CD8-positive, alpha-beta memory T cell (primary cell): Measurements from ENCODE around the gene LRRK1. TPM values are rescaled to one million over a fixed set of nuclear protein-coding genes. Genes with fewer than 3 reads are reported as not detected.

ENCODE experiments used
- CTCF ChIA-PET: fragments of 350-600 bp; sonication (Branson Sonifier 250); formaldehyde crosslinking; loops from one replicate; lab custom pipeline; 2021; ENCODE audit warnings: antibody characterized with exemption; lab: Charles Lee
- POLR2A ChIA-PET: fragments of 350-600 bp; sonication (Branson Sonifier 250); formaldehyde crosslinking; loops from one replicate; lab custom pipeline; 2021; ENCODE audit warnings: antibody characterized with exemption; lab: Charles Lee
- DNase-seq, 5 donors: peaks; one replicate each; pipeline versions ENCODE4 v3.0.0 to v3.0.0-alpha.2; 2020 to 2022; ENCODE audit warnings: mixed read lengths in 1 of 5
- H3K27ac ChIP-seq: one replicate; pipeline ENCODE4 v1.7.0; 2013; ENCODE audit warnings: low read depth, mild to moderate bottlenecking, low read length, moderate library complexity
- H3K27me3 ChIP-seq: 2 replicates; pipeline ENCODE4 v1.7.0; 2013; ENCODE audit warnings: low read length, mild to moderate bottlenecking; ENCODE audit not compliant: insufficient read depth, poor library complexity, severe bottlenecking
- H3K36me3 ChIP-seq: 2 replicates; pipeline ENCODE4 v1.7.0; 2013; ENCODE audit warnings: mild to moderate bottlenecking, low read length, moderate library complexity; ENCODE audit not compliant: insufficient read depth
- H3K4me1 ChIP-seq: 2 replicates; pipeline ENCODE4 v1.7.0; 2013; ENCODE audit warnings: mild to moderate bottlenecking, low read length, moderate library complexity; ENCODE audit not compliant: insufficient read depth
- H3K4me3 ChIP-seq: 2 replicates; pipeline ENCODE4 v1.7.0; 2013; ENCODE audit warnings: mild to moderate bottlenecking, low read length
- H3K9me3 ChIP-seq: 2 replicates; pipeline ENCODE4 v1.7.0; 2013; ENCODE audit warnings: mild to moderate bottlenecking, low read length
- H3K27ac Mint-ChIP-seq, 8 donors: one replicate each; pipeline ENCODE4 v1.8.0; 2020 to 2021; ENCODE audit warnings: mixed read lengths in 8 of 8, mild to moderate bottlenecking in 6 of 8, inconsistent platforms in 3 of 8, moderate library complexity in 3 of 8
- H3K27me3 Mint-ChIP-seq, 2 donors: one replicate each; pipeline ENCODE4 v1.8.0; 2020 to 2021; ENCODE audit warnings: mixed read lengths in 2 of 2, mild to moderate bottlenecking in 1 of 2, moderate library complexity in 1 of 2
- H3K36me3 Mint-ChIP-seq, 3 donors: one replicate each; pipeline ENCODE4 v1.8.0; 2020 to 2021; ENCODE audit warnings: mixed read lengths in 3 of 3, inconsistent platforms in 1 of 3, mild to moderate bottlenecking in 1 of 3
- H3K4me1 Mint-ChIP-seq, 3 donors: one replicate each; pipeline ENCODE4 v1.8.0; 2020 to 2021; ENCODE audit warnings: mixed read lengths in 3 of 3, inconsistent platforms in 1 of 3, mild to moderate bottlenecking in 1 of 3
- H3K4me3 Mint-ChIP-seq, 7 donors: one replicate each; pipeline ENCODE4 v1.8.0; 2020 to 2021; ENCODE audit warnings: mixed read lengths in 7 of 7, mild to moderate bottlenecking in 6 of 7, moderate library complexity in 4 of 7, inconsistent platforms in 2 of 7
- H3K9me3 Mint-ChIP-seq, 5 donors: one replicate each; pipeline ENCODE4 v1.8.0; 2020 to 2022; ENCODE audit warnings: mixed read lengths in 5 of 5, mild to moderate bottlenecking in 3 of 5, moderate library complexity in 2 of 5, inconsistent platforms in 1 of 5
- polyA plus RNA-seq: library from polyadenylated mRNA; unstranded; fragments of 300-500 nt; fragmentation: Illumina TruSeq; gene quantifications from one replicate; pipeline ENCODE4 v1.2.3, GENCODE V29; 2021
- total RNA-seq, 2 experiments: library from RNA; stranded (reverse); gene quantifications; one replicate each; pipeline ENCODE4 v1.2.3, GENCODE V29; 2021

Gene LRRK1
- total and polyA plus RNA-seq, 3 experiments from 2014 or later = 0.31 to 0.79 TPM; not detected in 1

DNA sequence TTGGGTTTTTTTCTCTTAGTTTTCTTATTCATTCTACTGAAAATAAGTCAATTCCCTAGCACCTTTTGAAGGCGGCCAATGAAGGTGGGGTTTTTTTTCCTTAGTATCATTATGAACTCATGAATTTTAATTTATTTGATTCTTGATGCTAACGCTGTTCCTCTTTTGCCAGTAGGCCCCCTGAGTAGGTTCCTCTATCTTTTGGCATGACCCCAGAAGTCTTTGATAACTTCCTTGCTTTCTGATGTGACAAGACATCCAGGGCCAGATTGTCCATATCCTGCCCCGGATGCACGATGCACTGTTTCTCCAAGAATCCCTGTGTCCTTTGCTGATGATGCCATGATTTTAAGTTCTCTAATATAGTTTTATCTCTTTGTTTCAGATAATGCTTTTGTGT, 20.6 kb downstream of the LRRK1 start:
- no peak for DNase-seq
- POLR2A ChIA-PET = no interaction called here
- peaks cover 2 to 4% of the 10 kb centered on the region in 2 donors for H3K27me3 Mint-ChIP-seq
- CTCF ChIA-PET = no interaction called here
- no peaks in the 10 kb centered on the region for H3K4me1 ChIP-seq
- no peak overlapping the region for H3K4me3 ChIP-seq
- H3K9me3 ChIP-seq = no peaks in the 10 kb centered on the region
- no peaks in the 10 kb centered on the region for H3K9me3 Mint-ChIP-seq
- H3K27ac Mint-ChIP-seq = no peak overlapping the region
- H3K36me3 Mint-ChIP-seq = no peaks in the 10 kb centered on the region
- H3K4me1 Mint-ChIP-seq = no peaks in the 10 kb centered on the region
- no peak overlapping the region for H3K4me3 Mint-ChIP-seq
- H3K27ac ChIP-seq = no peak overlapping the region
- no peaks in the 10 kb centered on the region for H3K27me3 ChIP-seq
- no peaks in the 10 kb centered on the region for H3K36me3 ChIP-seq

DNA sequence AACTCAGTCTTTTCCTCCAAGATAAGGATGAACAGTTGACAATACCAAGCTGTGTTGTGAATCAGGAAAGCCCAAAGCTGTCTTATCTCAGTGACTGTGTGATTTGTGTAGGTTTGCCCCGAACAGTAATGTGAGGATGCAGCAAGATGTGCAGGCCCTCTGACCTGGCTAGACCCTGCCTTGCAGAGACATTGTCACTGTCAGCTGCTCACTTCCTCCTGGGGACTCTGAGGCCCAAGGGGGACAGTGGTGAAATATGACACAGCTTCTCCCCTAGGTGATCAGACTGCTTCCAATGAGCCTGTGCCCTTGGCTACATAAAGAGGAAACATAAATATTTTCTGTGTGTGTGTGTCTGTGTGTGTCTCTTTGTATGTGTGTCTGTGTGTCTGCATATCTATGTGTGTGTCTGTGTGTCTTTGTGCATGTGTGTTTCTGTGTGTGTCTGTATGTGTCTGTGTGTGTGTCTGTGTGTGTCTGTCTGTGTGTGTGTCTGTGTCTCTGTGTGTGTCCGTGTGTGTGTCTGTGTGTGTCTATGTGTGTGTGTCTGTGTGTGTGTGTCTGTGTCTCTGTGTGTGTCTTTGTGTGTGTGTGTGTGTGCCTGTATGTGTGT, 21.7 kb downstream of the LRRK1 start:
- Mint-ChIP-seq H3K27me3 (peaks cover 2 to 9% of the 10 kb centered on the region in 2 donors), H3K4me3 (no peak overlapping the region), H3K4me1 (no peaks in the 10 kb centered on the region), H3K27ac (no peak overlapping the region), H3K9me3 (no peaks in the 10 kb centered on the region), H3K36me3 (no peaks in the 10 kb centered on the region)
- POLR2A ChIA-PET = no interaction called here
- CTCF ChIA-PET = no interaction called here
- Histone ChIP-seq H3K27me3 (no peaks in the 10 kb centered on the region), H3K27ac (no peak overlapping the region), H3K9me3 (no peaks in the 10 kb centered on the region), H3K36me3 (no peaks in the 10 kb centered on the region), H3K4me1 (no peaks in the 10 kb centered on the region), H3K4me3 (no peak overlapping the region)
- DNase-seq = no peak

DNA sequence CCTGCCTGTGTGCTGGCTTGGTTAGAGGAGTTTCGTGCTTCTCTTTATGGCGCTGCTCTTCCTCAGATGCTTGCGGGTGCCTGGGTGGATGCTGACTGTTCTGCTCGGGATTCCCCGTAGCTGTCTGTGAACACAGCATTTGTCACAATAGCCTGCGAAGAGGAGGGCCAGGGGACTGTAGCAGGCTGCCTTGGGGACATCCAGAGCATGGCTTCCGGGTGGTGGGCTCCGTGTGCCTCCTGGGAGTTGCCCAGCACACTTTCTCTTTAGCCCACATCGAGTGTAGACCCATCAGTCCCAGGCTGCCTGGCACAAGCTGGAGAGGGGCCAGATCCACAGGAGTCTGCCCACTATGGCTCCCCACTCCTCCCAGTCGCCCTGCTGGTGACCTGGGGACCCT, 22.4 kb downstream of the LRRK1 start:
- no peaks in the 10 kb centered on the region for H3K36me3 ChIP-seq
- no peaks in the 10 kb centered on the region for H3K9me3 Mint-ChIP-seq
- no peak overlapping the region for H3K4me3 ChIP-seq
- H3K27me3 ChIP-seq = no peaks in the 10 kb centered on the region
- no peaks in the 10 kb centered on the region for H3K4me1 Mint-ChIP-seq
- H3K36me3 Mint-ChIP-seq = no peaks in the 10 kb centered on the region
- DNase-seq = no peak
- H3K4me1 ChIP-seq = no peaks in the 10 kb centered on the region
- peaks cover 7 to 13% of the 10 kb centered on the region in 2 donors for H3K27me3 Mint-ChIP-seq
- ChIA-PET POLR2A (no interaction called here), CTCF (no interaction called here)
- no peak overlapping the region for H3K27ac Mint-ChIP-seq
- H3K4me3 Mint-ChIP-seq = no peak overlapping the region
- no peaks in the 10 kb centered on the region for H3K9me3 ChIP-seq
- no peak overlapping the region for H3K27ac ChIP-seq

DNA sequence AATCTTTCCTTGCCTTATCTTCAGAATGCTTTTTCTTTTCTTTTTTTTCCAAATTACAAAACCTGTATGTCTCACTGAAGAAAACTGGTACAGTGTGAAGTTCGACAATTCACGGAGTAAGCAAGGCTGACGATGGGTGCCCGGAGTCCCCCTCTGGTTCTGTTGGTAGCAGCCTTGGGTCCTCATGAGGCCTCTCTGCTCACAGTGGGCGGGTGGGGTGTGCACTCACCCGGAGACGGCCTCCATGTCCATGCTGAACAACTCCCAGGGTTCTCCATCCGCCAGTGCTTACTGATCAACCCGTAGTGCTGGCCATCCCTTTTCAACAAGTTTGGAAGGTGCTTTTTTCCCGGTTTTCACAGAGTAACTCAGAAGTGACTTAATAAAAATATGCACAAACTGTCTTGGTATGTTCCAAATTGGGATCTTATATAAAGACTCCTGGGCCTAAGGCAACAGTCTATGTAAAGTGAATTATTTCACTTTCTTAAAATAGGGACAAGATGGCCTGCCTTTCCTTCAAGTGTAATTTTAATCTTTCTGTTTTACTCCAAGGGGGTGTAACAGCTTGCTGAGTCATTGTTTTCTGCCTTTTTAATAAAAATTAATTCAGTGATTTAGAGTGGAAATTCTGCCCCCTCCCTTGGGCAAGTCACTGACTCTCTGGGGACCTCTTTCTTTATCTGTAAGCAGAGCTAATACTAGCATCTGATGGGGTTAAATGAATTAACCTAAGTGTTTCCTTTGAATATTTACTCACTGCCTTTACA, 23.7 kb downstream of the LRRK1 start:
- no peak for DNase-seq
- POLR2A ChIA-PET = no interaction called here
- Mint-ChIP-seq H3K4me1 (no peaks in the 10 kb centered on the region), H3K27me3 (peaks cover 9 to 18% of the 10 kb centered on the region in 2 donors), H3K36me3 (no peaks in the 10 kb centered on the region), H3K27ac (no peak overlapping the region), H3K9me3 (no peaks in the 10 kb centered on the region), H3K4me3 (no peak overlapping the region)
- CTCF ChIA-PET = no interaction called here
- peaks cover 1% of the 10 kb centered on the region for H3K27me3 ChIP-seq
- H3K9me3 ChIP-seq = no peaks in the 10 kb centered on the region
- no peaks in the 10 kb centered on the region for H3K36me3 ChIP-seq
- no peak overlapping the region for H3K4me3 ChIP-seq
- H3K4me1 ChIP-seq = no peaks in the 10 kb centered on the region
- no peak overlapping the region for H3K27ac ChIP-seq

GRCh38 chr15:100944244-100944895, 25.2 kb downstream of the LRRK1 start:
- no peaks in the 10 kb centered on the region for H3K9me3 Mint-ChIP-seq
- no peak for DNase-seq
- no peak overlapping the region for H3K4me3 Mint-ChIP-seq
- no peaks in the 10 kb centered on the region for H3K9me3 ChIP-seq
- no peaks in the 10 kb centered on the region for H3K36me3 Mint-ChIP-seq
- H3K27me3 Mint-ChIP-seq = peaks cover 9 to 30% of the 10 kb centered on the region in 2 donors
- no peaks in the 10 kb centered on the region for H3K36me3 ChIP-seq
- H3K4me1 Mint-ChIP-seq = no peaks in the 10 kb centered on the region
- H3K27ac Mint-ChIP-seq = no peak overlapping the region
- POLR2A ChIA-PET = no interaction called here
- H3K4me3 ChIP-seq = no peak overlapping the region
- no peak overlapping the region for H3K27ac ChIP-seq
- H3K27me3 ChIP-seq = peaks cover 6% of the 10 kb centered on the region
- CTCF ChIA-PET = no interaction called here
- H3K4me1 ChIP-seq = no peaks in the 10 kb centered on the region

DNA sequence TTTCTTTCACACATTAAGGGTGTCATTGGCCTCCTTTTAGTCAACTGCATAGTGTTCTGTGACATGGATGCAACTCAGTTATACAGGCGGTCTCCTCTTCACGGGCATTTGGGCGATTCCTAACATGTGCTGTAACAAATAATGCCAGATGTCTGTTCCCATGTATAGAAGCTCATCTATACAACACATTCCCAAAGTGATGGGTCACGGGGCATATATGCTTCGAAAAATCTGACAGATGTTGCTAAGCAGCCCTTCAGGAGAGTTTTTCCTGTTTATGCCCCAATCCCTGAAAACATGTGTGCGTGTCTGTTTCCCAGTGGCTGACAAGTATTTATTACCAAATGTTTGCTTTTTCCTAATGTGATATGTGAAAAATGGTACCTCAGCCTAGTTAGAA, 25.8 kb downstream of the LRRK1 start:
- Mint-ChIP-seq H3K27me3 (peaks cover 9 to 35% of the 10 kb centered on the region in 2 donors), H3K4me3 (no peak overlapping the region), H3K27ac (no peak overlapping the region), H3K9me3 (no peaks in the 10 kb centered on the region), H3K4me1 (no peaks in the 10 kb centered on the region), H3K36me3 (no peaks in the 10 kb centered on the region)
- Histone ChIP-seq H3K36me3 (no peaks in the 10 kb centered on the region), H3K4me1 (no peaks in the 10 kb centered on the region), H3K27ac (no peak overlapping the region), H3K4me3 (no peak overlapping the region), H3K9me3 (no peaks in the 10 kb centered on the region), H3K27me3 (peaks cover 6% of the 10 kb centered on the region)
- no peak for DNase-seq
- ChIA-PET POLR2A (no interaction called here), CTCF (no interaction called here)

DNA sequence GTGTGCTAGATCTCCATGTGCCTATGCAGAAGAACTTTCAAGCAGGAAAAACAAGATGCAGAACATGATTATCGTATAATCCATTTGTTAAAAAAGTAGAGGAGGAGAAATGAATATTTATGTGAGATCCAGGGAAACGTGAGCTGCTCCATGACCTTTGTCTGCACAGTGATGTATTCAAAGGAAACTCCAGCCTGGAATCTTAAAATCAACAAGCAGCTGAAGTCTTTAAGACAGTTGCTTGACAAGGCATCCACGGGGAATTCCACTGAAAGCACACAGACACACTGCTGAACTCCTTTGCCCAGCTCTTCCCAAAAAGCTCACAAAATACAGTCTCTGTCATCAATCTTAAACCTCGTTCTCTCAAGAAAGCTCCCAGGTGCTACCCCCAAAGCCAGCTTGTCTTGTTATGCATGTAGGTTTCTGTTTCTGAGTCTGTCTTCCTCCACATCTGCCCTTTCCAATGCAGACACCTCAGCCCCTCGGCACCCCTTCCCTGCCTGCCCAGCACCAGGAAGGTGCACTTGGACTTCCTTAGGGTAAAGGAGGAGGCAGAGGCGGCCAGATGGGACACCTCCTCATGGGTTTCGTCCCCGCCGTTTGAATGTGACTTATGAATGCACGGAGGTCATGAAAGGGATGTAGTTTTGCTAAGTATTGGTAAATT, 28.7 kb downstream of the LRRK1 start:
- Histone ChIP-seq H3K4me3 (no peak overlapping the region), H3K36me3 (no peaks in the 10 kb centered on the region), H3K27ac (no peak overlapping the region), H3K9me3 (no peaks in the 10 kb centered on the region), H3K27me3 (peaks cover 6% of the 10 kb centered on the region), H3K4me1 (no peaks in the 10 kb centered on the region)
- Mint-ChIP-seq H3K27me3 (peaks cover 7 to 33% of the 10 kb centered on the region in 2 donors), H3K4me3 (no peak overlapping the region), H3K4me1 (no peaks in the 10 kb centered on the region), H3K36me3 (peaks cover 0 to 2% (median 0%) of the 10 kb centered on the region in 3 donors), H3K9me3 (no peaks in the 10 kb centered on the region), H3K27ac (no peak overlapping the region)
- ChIA-PET POLR2A (no interaction called here), CTCF (no interaction called here)
- DNase-seq = no peak

DNA sequence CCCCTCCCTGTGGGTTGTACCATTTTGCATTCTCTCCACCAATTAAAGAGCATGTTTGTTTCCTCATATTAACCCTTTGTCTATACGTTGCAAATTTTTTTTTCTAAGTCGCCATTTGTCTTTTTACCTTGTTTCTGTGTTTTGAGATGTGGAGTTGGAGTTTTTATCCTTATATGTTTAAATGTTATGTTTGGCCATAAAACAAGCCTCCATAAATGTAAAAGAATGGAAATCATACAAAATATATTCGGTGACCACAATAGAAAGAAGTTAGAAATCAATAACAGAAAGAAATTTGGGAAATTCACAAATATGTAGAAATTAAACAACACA, 29.2 kb downstream of the LRRK1 start:
- no peak for DNase-seq
- Histone ChIP-seq H3K4me1 (no peaks in the 10 kb centered on the region), H3K27ac (no peak overlapping the region), H3K4me3 (no peak overlapping the region), H3K36me3 (no peaks in the 10 kb centered on the region), H3K27me3 (peaks cover 6% of the 10 kb centered on the region), H3K9me3 (no peaks in the 10 kb centered on the region)
- Mint-ChIP-seq H3K27me3 (peaks cover 7 to 32% of the 10 kb centered on the region in 2 donors), H3K27ac (no peak overlapping the region), H3K9me3 (no peaks in the 10 kb centered on the region), H3K36me3 (peaks cover 0 to 2% (median 0%) of the 10 kb centered on the region in 3 donors), H3K4me3 (no peak overlapping the region), H3K4me1 (no peaks in the 10 kb centered on the region)
- POLR2A ChIA-PET = no interaction called here
- CTCF ChIA-PET = no interaction called here
